Ishikawa (cell line): ENCODE data around the gene MSLN.

Source experiments
- CEBPB ChIP-seq: IDR thresholded peaks from 2 replicates; pipeline ENCODE4 v1.6.1; 2012
- CREB1 ChIP-seq: IDR thresholded peaks from 2 replicates; pipeline ENCODE4 v1.6.1; 2012; ENCODE audit warnings: low read depth
- EGR1 ChIP-seq: IDR thresholded peaks from 2 replicates; pipeline ENCODE4 v1.6.1; 2012
- EP300 ChIP-seq: IDR thresholded peaks from 2 replicates; pipeline ENCODE4 v1.6.1; 2012; ENCODE audit warnings: borderline replicate concordance
- FOXM1 ChIP-seq: IDR thresholded peaks from 2 replicates; pipeline ENCODE4 v1.6.1; 2012; ENCODE audit warnings: low read depth, borderline replicate concordance
- MAX ChIP-seq: IDR thresholded peaks from 2 replicates; pipeline ENCODE4 v1.6.1; 2012
- NFIC ChIP-seq: IDR thresholded peaks from 2 replicates; pipeline ENCODE4 v1.6.1; 2012
- RAD21 ChIP-seq: IDR thresholded peaks from 2 replicates; pipeline ENCODE4 v1.6.1; 2012; ENCODE audit warnings: low read depth
- REST ChIP-seq: IDR thresholded peaks from 2 replicates; pipeline ENCODE4 v1.6.1; 2012; ENCODE audit warnings: low read depth, mild to moderate bottlenecking
- TAF1 ChIP-seq: IDR thresholded peaks from 2 replicates; pipeline ENCODE4 v1.6.1; 2012; ENCODE audit warnings: low read depth, mild to moderate bottlenecking
- TCF12 ChIP-seq: IDR thresholded peaks from 2 replicates; pipeline ENCODE4 v1.6.1; 2012; ENCODE audit warnings: low read depth
- TEAD4 ChIP-seq: IDR thresholded peaks from 2 replicates; pipeline ENCODE4 v1.6.1; 2012
- USF1 ChIP-seq: IDR thresholded peaks from 2 replicates; pipeline ENCODE4 v1.6.1; 2012
- YY1 ChIP-seq: IDR thresholded peaks from 2 replicates; pipeline ENCODE4 v1.6.1; 2012; ENCODE audit warnings: low read depth
- ZBTB7A ChIP-seq: IDR thresholded peaks from 2 replicates; pipeline ENCODE4 v1.6.1; 2012; ENCODE audit warnings: low read depth

Gene MSLN

GRCh38 chr16:787978-788398, 27.5 kb downstream of the MSLN start, which contains the start of gene RPUSD1:
Gene RPUSD1 (minus strand): TSS chr16:788381. CDS start chr16:787737, 644 bp downstream.
- TF ChIP-seq MAX (0 out of 2 replicates have a peak, but pooled peaks have one; percentile 7), TAF1 (peak; percentile 51; the same call in 1 of the 2 replicates), FOXM1 (no peak)

GRCh38 chr16:788399-789126, 28.0 kb downstream of the MSLN start, which contains the start of gene CHTF18:
Gene CHTF18 (plus strand): TSS chr16:788620. CDS start chr16:788685, 65 bp downstream.
- TF ChIP-seq YY1 (0 out of 2 replicates have a peak, but pooled peaks have one; percentile 39), TAF1 (peak; percentile 67; the same call in 1 of the 2 replicates), NFIC (no peak), EP300 (no peak), CREB1 (no peak), MAX (peak; percentile 75)

GRCh38 chr16:789191-789850, 28.8 kb downstream of the MSLN start:
- TF ChIP-seq TCF12 (no peak), CREB1 (no peak), NFIC (no peak), ZBTB7A (no peak), FOXM1 (no peak), MAX (no peak), RAD21 (no peak), TEAD4 (no peak), EGR1 (no peak), TAF1 (no peak), USF1 (no peak), CEBPB (no peak), REST (no peak), YY1 (no peak), EP300 (no peak)

GRCh38 chr16:790086-790485, 29.6 kb downstream of the MSLN start:
- TF ChIP-seq NFIC: no peak
- no peak for TF ChIP-seq EGR1
- TF ChIP-seq REST: no peak
- no peak for TF ChIP-seq USF1
- no peak for TF ChIP-seq EP300
- TF ChIP-seq TAF1: no peak
- TF ChIP-seq YY1: no peak
- no peak for TF ChIP-seq TEAD4
- TF ChIP-seq CREB1: no peak
- no peak for TF ChIP-seq ZBTB7A
- TF ChIP-seq FOXM1: no peak
- no peak for TF ChIP-seq CEBPB
- TF ChIP-seq RAD21: no peak

GRCh38 chr16:791131-791530, 30.6 kb downstream of the MSLN start:
- no peak for TF ChIP-seq MAX
